Astrocyte of the cerebellum (primary cell): ENCODE data around the gene IFT88.

ENCODE experiments used
- DNase-seq: peaks from one replicate; pipeline ENCODE4 v3.0.0-alpha.2; 2011; ENCODE audit warnings: low read depth
- H3K4me3 ChIP-seq: 2 replicates; pipeline ENCODE4 v1.5.1; 2011; ENCODE audit warnings: mild to moderate bottlenecking, low read depth, low read length, moderate library complexity
- CTCF ChIP-seq: IDR thresholded peaks from 2 replicates; pipeline ENCODE4 v1.5.1; 2012; ENCODE audit warnings: low read length, low read depth, moderate library complexity, mild to moderate bottlenecking; ENCODE audit errors: missing control alignments
- in situ Hi-C: cut with HindIII; loops from 2 replicates; pipeline ENCODE4 v1.10.0; 2017; ENCODE audit warnings: low sequenced_read_pairs

Gene IFT88

GRCh38 chr13:20565115-20565736, 1.7 kb upstream of the IFT88 start:
- TF ChIP-seq CTCF, result no peak
- in situ Hi-C loops, result loop anchor here (5.0 kb wide), 1 partner anchor 38 kb away; the partner anchor contains the start of gene CRYL1
- H3K4me3 ChIP-seq, result no peak overlapping the region
- DNase-seq, result no peak

- peak; percentile 19 for DNase-seq
- no peak for TF ChIP-seq CTCF
- in situ Hi-C loops, result loop anchor here (5.0 kb wide), 1 partner anchor 39 kb away; the partner anchor contains the start of gene CRYL1
- H3K4me3 ChIP-seq, result peak overlapping the region; percentile 62
These were observed 474 bp upstream of the IFT88 start for GRCh38 chr13:20566468-20566897.

GRCh38 chr13:20567881-20568528, 1.0 kb downstream of the IFT88 start:
- DNase-seq, result no peak
- in situ Hi-C loops, result loop anchor here (5.0 kb wide), 1 partner anchor 41 kb away; the partner anchor contains the start of gene CRYL1
- TF ChIP-seq CTCF, result no peak
- H3K4me3 ChIP-seq, result peak overlapping the region; percentile 62

DNA sequence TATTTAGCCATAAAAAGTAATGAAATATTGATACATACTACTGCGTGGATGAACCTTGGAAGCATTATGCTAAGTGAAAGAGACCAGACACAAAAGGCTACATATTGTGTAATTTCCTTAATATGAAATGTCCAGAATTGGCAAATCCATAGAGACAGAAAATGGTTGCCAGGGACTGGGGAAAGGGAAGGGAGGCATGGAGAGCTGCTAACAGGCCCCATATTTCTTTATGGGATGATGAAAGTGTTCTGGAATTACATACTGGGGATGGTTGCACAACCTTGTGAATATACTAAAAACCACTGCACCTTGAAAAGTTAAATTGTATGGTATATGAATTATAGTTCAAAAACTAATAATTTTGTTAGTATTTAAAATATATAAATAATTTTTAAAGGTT, 3.6 kb downstream of the IFT88 start:
- DNase-seq, result no peak
- H3K4me3 ChIP-seq, result no peak overlapping the region
- no peak for TF ChIP-seq CTCF
- in situ Hi-C loops, result no loop called here

- DNase-seq, result no peak
- H3K4me3 ChIP-seq, result no peak overlapping the region
- TF ChIP-seq CTCF, result no peak
- in situ Hi-C loops, result no loop called here
These were observed 4.7 kb downstream of the IFT88 start for GRCh38 chr13:20571676-20572075.

GRCh38 chr13:20573186-20573585, 6.2 kb downstream of the IFT88 start:
- in situ Hi-C loops, result no loop called here
- TF ChIP-seq CTCF, result no peak
- DNase-seq, result no peak
- H3K4me3 ChIP-seq, result no peak overlapping the region
